H1 (cell line): ENCODE results near the gene SH2D2A.

Source experiments
- NRF1 ChIP-seq: IDR thresholded peaks from 2 replicates; pipeline ENCODE4 v1.6.1; 2011; ENCODE audit warnings: mild to moderate bottlenecking, low read depth, low read length, improper control_type of control experiment
- TF ChIP-seq, protein P1 (sequence below), 3 experiments: IDR thresholded peaks; 1 replicate in 2 of 3; 2 replicates in 1 of 3; pipeline versions ENCODE4 v1.5.1 to v1.6.1; 2011; ENCODE audit warnings: low read length in 3 of 3, mild to moderate bottlenecking in 3 of 3, inconsistent platforms in 2 of 3, low read depth in 1 of 3, moderate library complexity in 1 of 3; ENCODE audit not compliant: insufficient read depth in 1 of 3; ENCODE audit errors: control extremely low read depth in 1 of 3

GRCh38 chr1:156857532-156857931 lies 40.9 kb upstream of the SH2D2A start:
- TF ChIP-seq, protein P1, sequence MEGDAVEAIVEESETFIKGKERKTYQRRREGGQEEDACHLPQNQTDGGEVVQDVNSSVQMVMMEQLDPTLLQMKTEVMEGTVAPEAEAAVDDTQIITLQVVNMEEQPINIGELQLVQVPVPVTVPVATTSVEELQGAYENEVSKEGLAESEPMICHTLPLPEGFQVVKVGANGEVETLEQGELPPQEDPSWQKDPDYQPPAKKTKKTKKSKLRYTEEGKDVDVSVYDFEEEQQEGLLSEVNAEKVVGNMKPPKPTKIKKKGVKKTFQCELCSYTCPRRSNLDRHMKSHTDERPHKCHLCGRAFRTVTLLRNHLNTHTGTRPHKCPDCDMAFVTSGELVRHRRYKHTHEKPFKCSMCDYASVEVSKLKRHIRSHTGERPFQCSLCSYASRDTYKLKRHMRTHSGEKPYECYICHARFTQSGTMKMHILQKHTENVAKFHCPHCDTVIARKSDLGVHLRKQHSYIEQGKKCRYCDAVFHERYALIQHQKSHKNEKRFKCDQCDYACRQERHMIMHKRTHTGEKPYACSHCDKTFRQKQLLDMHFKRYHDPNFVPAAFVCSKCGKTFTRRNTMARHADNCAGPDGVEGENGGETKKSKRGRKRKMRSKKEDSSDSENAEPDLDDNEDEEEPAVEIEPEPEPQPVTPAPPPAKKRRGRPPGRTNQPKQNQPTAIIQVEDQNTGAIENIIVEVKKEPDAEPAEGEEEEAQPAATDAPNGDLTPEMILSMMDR (IDR thresholded peaks at IDR 0.05; ENCODE audit: control extremely low read depth in 1 of 3, insufficient read depth in 1 of 3, low read depth in 1 of 3, low read length in 3 of 3): no peak
- no peak for TF ChIP-seq NRF1
